Measurements from ENCODE around the gene CDH8. TPM values are rescaled to one million over a fixed set of nuclear protein-coding genes. Genes with fewer than 3 reads are reported as not detected.

The CDH8 gene
- total and polyA plus RNA-seq, 2 donors (not counting 1 experiment from before 2014, with no cell fraction given), result not detected

GRCh38 chr16:61678182-61678581, 358.1 kb downstream of the CDH8 start:
- TF ChIP-seq EZH2 (IDR thresholded peaks at IDR 0.05; ENCODE audit: low read length, missing control alignments), result no peak
- TF ChIP-seq, protein P1, sequence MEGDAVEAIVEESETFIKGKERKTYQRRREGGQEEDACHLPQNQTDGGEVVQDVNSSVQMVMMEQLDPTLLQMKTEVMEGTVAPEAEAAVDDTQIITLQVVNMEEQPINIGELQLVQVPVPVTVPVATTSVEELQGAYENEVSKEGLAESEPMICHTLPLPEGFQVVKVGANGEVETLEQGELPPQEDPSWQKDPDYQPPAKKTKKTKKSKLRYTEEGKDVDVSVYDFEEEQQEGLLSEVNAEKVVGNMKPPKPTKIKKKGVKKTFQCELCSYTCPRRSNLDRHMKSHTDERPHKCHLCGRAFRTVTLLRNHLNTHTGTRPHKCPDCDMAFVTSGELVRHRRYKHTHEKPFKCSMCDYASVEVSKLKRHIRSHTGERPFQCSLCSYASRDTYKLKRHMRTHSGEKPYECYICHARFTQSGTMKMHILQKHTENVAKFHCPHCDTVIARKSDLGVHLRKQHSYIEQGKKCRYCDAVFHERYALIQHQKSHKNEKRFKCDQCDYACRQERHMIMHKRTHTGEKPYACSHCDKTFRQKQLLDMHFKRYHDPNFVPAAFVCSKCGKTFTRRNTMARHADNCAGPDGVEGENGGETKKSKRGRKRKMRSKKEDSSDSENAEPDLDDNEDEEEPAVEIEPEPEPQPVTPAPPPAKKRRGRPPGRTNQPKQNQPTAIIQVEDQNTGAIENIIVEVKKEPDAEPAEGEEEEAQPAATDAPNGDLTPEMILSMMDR (conservative IDR thresholded peaks at IDR 0.05 in 1 of 2, IDR thresholded peaks at IDR 0.05 in 1 of 2; ENCODE audit: low read depth in 1 of 2, low read length in 2 of 2), result no peak
- H4K20me1 ChIP-seq (ENCODE audit: control insufficient read depth, extremely low read depth, insufficient read depth, low read length), result no peaks in the 10 kb centered on the region
- H3K27me3 ChIP-seq (ENCODE audit: control insufficient read depth, insufficient read depth, low read length), result no peaks in the 10 kb centered on the region
- no peaks in the 10 kb centered on the region for H3K4me1 ChIP-seq (ENCODE audit: control insufficient read depth, extremely low read depth, insufficient read depth, low read length)
- H3K36me3 ChIP-seq (ENCODE audit: control insufficient read depth, insufficient read depth, low read length), result no peaks in the 10 kb centered on the region
- no peaks in the 10 kb centered on the region for H3K79me2 ChIP-seq (ENCODE audit: control insufficient read depth, insufficient read depth, low read length)
- DNase-seq (ENCODE audit: low read depth in 2 of 2), result no peak
- no peak overlapping the region for H3K4me2 ChIP-seq (ENCODE audit: extremely low read depth, insufficient read depth, low read length)
- H3K27ac ChIP-seq (ENCODE audit: insufficient read depth, low read length), result no peak overlapping the region
- H3K4me3 ChIP-seq (replicated peaks in 1 of 4; ENCODE audit: control extremely low read depth in 1 of 4, insufficient read depth in 1 of 4, low read depth in 3 of 4, low read length in 4 of 4), result no peak overlapping the region
- no peak overlapping the region for H2AFZ ChIP-seq (ENCODE audit: low read length)
- no peaks in the 10 kb centered on the region for H3K9me3 ChIP-seq (ENCODE audit: control insufficient read depth, insufficient read depth, low read depth, low read length)
- no peak overlapping the region for H3K9ac ChIP-seq (ENCODE audit: insufficient read depth, low read length)

GRCh38 chr16:61677776-61678175, 358.5 kb downstream of the CDH8 start:
- TF ChIP-seq, protein P1 (conservative IDR thresholded peaks at IDR 0.05 in 1 of 2, IDR thresholded peaks at IDR 0.05 in 1 of 2; ENCODE audit: low read depth in 1 of 2, low read length in 2 of 2), result no peak
- TF ChIP-seq EZH2 (IDR thresholded peaks at IDR 0.05; ENCODE audit: low read length, missing control alignments), result no peak
- no peak overlapping the region for H2AFZ ChIP-seq (ENCODE audit: low read length)
- no peak overlapping the region for H3K27ac ChIP-seq (ENCODE audit: insufficient read depth, low read length)
- H3K79me2 ChIP-seq (ENCODE audit: control insufficient read depth, insufficient read depth, low read length), result no peaks in the 10 kb centered on the region
- no peak for DNase-seq (ENCODE audit: low read depth in 2 of 2)
- no peak overlapping the region for H3K9ac ChIP-seq (ENCODE audit: insufficient read depth, low read length)
- H3K4me3 ChIP-seq (replicated peaks in 1 of 4; ENCODE audit: control extremely low read depth in 1 of 4, insufficient read depth in 1 of 4, low read depth in 3 of 4, low read length in 4 of 4), result no peak overlapping the region
- H3K27me3 ChIP-seq (ENCODE audit: control insufficient read depth, insufficient read depth, low read length), result no peaks in the 10 kb centered on the region
- no peaks in the 10 kb centered on the region for H3K9me3 ChIP-seq (ENCODE audit: control insufficient read depth, insufficient read depth, low read depth, low read length)
- no peaks in the 10 kb centered on the region for H3K4me1 ChIP-seq (ENCODE audit: control insufficient read depth, extremely low read depth, insufficient read depth, low read length)
- no peaks in the 10 kb centered on the region for H4K20me1 ChIP-seq (ENCODE audit: control insufficient read depth, extremely low read depth, insufficient read depth, low read length)
- H3K36me3 ChIP-seq (ENCODE audit: control insufficient read depth, insufficient read depth, low read length), result no peaks in the 10 kb centered on the region
- H3K4me2 ChIP-seq (ENCODE audit: extremely low read depth, insufficient read depth, low read length), result no peak overlapping the region

- Histone ChIP-seq H3K9me3 (ENCODE audit: control insufficient read depth, insufficient read depth, low read depth, low read length) (no peaks in the 10 kb centered on the region), H3K9ac (ENCODE audit: insufficient read depth, low read length) (no peak overlapping the region)
- TF ChIP-seq EZH2 (IDR thresholded peaks at IDR 0.05; ENCODE audit: low read length, missing control alignments), result no peak
- TF ChIP-seq, protein P1 (conservative IDR thresholded peaks at IDR 0.05 in 1 of 2, IDR thresholded peaks at IDR 0.05 in 1 of 2; ENCODE audit: low read depth in 1 of 2, low read length in 2 of 2), result no peak
Observed at GRCh38 chr16:61676740-61677139, 359.5 kb downstream of the CDH8 start.

More at GRCh38 chr16:61676740-61677139, 359.5 kb downstream of the CDH8 start:
- Histone ChIP-seq H3K79me2 (ENCODE audit: control insufficient read depth, insufficient read depth, low read length) (no peaks in the 10 kb centered on the region), H4K20me1 (ENCODE audit: control insufficient read depth, extremely low read depth, insufficient read depth, low read length) (no peaks in the 10 kb centered on the region), H3K27ac (ENCODE audit: insufficient read depth, low read length) (no peak overlapping the region), H3K36me3 (ENCODE audit: control insufficient read depth, insufficient read depth, low read length) (no peaks in the 10 kb centered on the region), H3K4me1 (ENCODE audit: control insufficient read depth, extremely low read depth, insufficient read depth, low read length) (no peaks in the 10 kb centered on the region), H3K4me3 (replicated peaks in 1 of 4; ENCODE audit: control extremely low read depth in 1 of 4, insufficient read depth in 1 of 4, low read depth in 3 of 4, low read length in 4 of 4) (no peak overlapping the region), H2AFZ (ENCODE audit: low read length) (no peak overlapping the region), H3K4me2 (ENCODE audit: extremely low read depth, insufficient read depth, low read length) (no peak overlapping the region), H3K27me3 (ENCODE audit: control insufficient read depth, insufficient read depth, low read length) (no peaks in the 10 kb centered on the region)
- DNase-seq (ENCODE audit: low read depth in 2 of 2), result no peak
